Glomerular visceral epithelial cell (primary cell): ENCODE data around the gene ARHGAP24.

ENCODE experiments used
- DNase-seq: peaks from one replicate; pipeline ENCODE4 v3.0.0-alpha.2; 2016; ENCODE audit errors: extremely low spot score

The ARHGAP24 gene

DNA sequence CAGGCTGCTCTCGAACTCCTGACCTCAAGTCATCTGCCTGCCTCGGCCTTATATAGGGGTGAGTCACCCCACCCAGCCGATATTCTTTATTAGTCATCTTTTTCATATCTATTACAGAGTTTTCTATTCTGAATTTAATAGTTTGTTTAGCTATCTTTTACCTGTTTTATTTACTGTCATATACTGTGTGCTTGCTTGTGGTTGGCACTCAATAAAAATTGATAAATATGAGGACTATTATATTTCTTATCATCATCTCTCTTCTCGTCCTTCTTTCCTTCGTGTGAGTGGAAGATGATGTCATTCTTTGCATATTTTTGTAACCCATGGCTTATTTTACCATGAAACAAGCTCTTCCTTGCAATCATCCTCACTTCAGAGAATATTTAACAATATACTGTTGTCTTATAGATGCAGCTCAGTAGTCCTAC, 265.5 kb downstream of the ARHGAP24 start:
- no peak for DNase-seq

DNA sequence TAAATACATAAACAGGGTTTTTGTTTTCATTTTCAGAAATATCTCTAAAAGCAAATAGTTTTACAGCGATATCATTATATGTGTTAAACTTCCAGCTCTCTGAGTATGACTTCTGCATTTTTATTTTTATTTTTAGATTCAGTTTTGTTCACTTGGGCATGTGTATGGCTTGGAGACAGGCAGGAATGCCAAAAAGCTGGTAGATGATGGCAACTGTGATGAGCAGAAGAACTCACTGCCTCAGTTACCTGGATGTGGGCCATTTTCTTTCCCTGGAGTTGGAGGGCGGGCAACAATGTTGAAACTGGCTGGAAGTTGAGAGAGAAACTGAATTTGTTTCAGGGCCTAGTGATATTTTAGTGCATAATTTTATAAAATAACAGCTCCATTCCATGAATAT, 266.4 kb downstream of the ARHGAP24 start:
- no peak for DNase-seq

DNA sequence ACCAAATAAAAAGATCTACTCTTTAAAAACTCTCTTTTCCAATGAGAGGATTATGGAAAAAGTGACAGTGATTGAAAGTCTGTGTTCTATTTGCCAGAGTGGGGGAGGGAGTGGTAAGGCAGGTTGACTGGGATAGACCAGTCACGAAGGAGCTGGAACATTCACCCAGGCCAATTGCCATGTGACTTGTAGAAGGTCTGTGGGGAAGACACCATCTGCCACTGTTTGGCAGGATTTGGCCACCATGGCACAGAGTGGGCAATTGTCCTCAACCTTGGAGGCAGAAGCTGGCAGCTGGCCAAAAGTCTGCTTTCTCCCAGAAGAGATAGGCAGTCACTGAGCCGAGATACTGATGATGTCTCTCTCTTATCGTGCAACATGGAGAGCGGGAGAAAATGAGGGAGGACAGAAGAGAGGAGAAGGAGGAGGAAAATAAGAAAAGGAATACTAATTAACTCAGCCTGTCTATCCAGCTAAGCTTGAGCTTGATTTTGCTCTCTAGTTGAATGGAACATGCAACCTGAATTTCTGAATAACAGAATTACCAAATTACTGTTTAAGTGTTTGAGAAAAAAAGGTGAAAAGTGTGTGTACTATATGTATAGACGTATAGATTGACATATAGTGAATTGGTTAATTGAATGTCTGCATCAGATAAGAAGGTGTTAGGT, 267.1 kb downstream of the ARHGAP24 start:
- DNase-seq, result no peak

DNA sequence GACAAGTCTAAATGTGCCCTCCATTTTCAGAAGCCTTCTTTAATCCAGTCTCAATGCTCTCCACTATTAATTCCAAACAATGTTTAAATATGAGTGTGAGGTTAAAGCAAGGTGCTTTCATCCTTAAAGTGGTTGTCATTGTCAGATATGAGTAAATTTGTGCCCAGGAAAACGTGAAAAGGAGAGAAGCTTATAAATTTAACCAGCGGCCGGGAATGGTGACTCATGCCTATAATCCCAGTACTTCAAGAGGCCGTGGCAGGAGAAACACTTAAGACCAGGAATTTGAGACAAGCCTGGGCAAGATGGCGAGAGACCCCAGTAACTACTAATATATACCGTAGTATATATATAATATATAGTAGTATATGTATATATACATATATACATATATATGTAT, 270.0 kb downstream of the ARHGAP24 start:
- no peak for DNase-seq

DNA sequence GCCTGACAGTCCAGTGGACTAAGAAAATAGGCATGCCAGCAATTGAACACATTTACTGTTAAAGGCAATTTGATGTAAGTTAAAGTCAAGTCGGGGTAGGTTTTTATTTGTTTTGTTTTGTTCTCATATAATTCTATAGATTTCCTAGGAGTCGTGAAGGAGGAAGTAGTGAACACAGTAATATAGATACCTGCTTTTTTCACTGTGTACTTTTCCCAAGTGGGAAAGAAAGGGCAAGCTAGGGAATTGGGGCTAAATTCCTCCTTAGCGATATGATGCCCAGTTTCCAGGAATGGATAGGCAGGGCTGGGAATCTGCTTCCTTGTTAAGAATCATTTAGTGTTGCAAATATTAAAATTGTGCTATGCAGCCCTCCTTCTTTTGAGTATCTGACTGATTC, 271.0 kb downstream of the ARHGAP24 start:
- no peak for DNase-seq

DNA sequence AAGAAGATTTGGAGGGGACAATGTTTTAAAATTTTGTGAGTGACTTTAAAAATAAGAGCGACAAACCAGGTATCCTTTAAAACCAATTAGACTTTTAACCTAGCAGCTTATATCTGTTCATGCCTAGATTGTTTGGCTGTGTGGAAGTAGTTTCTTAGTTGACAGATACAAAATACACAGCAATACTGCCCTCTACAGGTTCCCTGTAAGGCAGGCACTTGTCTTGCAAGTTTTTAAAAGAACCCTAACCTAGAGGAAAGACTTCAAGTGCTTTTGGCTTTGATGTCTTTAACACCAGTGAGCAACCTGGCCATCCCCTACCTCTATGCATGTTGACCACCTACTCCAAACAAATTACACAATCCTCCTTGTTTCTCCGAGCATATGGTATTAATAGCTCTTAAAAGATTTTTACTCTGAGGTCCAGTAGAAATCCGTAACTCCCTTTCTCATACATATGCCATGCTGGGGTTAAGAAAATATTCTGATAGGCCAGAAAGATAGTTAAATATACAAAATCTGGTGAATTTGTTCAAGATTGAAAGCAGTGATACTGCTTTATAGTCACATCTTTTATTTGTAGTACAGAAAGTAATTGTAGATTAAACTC, 273.0 kb downstream of the ARHGAP24 start:
- DNase-seq, result peak; percentile 59

DNA sequence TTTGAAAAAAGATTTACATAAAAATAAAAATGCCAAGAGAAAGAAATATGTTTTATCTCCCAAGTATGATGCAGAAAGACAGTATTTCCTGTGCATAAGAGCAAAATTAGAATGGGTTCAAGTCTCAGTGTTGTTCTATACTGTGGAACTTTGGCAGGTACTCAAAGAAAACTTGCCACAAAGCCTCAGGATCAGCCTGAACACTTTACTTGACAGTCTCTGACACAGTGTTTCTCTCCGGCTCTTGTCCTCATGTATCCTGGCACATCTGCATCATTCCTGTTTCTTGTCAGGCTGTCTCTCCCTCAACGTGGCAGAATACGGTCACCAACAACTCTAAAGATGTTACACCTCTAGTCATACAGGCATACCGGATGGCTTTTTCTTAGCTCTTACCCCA, 273.7 kb downstream of the ARHGAP24 start:
- no peak for DNase-seq

DNA sequence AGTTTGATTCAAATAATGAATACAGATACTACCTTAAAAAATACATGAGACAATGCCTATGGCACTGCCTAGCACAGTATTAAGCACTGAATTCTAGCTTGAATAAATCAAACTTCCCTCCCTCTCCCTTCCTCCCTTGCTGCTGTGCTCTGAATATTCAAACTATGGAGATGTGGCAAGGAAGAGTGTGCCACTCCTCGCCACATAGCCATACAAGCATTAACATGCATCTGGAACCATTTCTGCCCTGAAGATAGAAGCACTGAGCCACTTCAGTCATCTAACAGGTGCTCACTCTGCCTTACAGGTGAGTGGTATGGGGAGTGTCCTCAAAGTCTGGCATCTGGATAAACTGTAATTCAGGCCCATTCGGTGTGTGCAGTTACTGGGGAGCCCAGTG, 276.9 kb downstream of the ARHGAP24 start:
- no peak for DNase-seq

DNA sequence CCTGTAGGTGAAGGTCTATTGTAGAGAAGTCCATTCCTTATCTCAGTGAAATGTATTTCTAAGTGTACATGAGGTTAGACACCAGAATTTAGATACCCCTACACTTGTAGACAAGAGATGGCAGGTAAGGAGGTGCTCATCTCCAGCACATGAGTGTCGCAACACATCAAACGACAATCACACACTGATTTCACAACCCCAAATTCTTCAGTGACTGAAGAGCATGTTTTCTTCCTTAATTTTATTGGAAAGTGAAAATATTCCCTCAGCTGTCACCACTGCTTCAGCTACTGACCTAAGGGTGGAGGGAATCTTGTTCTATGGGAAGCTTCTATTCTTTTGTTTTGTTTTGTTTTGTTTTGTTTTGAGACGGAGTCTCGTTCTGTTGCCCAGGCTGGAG, 280.3 kb downstream of the ARHGAP24 start:
- no peak for DNase-seq

DNA sequence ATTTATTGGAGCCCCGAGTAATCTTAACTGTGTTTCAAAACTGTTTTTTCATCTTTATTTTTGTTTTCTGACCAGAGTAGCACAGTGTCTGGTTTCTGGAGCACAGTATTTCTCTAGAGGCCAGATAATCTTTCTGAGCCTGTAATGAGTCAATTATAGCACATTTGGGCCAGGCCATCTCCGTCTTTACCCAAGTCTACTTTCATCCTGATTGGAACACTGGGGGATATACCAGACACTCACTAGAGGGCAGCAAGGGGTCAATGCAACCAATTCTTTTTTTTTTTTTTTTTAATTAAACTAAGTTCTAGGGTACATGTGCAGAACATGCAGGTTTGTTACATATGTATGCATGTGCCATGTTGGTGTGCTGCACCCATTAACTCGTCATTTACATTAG, 282.0 kb downstream of the ARHGAP24 start:
- DNase-seq, result peak; percentile 42

DNA sequence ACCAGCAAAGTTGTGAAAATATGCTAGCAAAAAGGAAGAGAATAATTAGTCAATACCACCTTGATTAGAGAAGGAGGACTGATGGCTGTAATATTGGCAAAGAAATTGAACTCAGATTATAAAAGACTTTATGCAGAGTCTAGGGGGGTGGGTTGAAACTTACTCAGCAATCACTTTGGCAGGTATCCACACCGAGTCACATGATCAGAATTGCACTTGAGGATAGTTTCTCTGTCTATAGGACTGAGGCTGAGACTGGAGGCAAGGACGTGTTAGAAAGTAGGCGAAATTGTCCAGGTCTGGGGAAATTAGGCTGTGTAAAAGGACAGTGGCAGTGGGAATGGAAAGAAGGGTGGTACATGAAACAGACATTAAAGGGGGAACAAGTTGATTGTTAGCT, 284.4 kb downstream of the ARHGAP24 start:
- no peak for DNase-seq

DNA sequence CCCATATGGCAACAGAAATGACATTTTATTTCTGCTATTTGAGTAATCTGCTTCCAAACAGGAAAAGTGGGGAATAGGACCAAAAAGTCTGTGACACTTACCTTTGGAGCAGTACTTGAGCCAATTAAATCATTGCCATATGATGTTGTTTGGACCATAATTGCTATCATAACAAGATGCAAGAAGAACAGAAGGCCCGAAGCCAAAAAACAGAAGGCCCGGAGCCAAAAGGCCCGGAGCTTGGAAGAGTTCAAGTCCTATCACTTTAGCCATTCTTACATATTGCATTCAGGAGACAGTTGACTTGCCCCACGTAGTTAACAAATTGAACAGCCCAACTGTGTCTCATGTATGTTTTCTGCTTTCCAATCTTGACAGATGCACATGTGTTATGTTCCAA, 285.6 kb downstream of the ARHGAP24 start:
- DNase-seq, result no peak

DNA sequence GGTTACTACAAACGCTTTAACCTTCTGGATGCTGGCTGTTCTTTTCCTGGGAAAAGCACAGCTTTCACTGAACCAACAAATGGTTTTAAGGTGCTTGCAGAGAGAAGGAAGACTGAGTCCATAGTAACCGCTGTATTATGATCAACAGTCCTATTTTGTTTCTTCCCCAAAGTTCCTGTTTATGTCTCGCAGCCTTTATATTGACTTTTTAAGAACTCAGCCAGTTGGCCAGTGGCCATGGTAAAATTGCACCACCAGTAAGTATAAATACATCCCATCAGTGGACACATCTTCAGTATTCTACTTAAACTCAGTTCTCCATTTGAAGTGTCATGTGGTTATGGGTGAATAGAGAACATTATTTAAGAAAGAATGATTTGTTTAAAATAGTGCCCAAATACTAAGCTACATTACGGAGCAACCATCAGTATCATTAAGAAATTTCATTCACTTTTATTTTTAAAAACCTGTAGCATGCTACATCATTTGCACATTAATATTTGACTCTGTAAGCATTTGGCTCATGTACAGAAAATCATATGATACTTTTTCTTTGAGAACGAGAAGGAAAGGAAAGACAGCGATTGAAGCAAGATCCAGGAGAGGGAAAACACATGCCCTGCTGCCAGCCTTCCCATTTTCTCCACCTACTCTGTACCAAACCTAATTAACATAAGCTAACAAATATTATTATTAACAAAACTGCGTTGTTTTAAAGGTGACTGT, 287.0 kb downstream of the ARHGAP24 start:
- DNase-seq, result no peak

DNA sequence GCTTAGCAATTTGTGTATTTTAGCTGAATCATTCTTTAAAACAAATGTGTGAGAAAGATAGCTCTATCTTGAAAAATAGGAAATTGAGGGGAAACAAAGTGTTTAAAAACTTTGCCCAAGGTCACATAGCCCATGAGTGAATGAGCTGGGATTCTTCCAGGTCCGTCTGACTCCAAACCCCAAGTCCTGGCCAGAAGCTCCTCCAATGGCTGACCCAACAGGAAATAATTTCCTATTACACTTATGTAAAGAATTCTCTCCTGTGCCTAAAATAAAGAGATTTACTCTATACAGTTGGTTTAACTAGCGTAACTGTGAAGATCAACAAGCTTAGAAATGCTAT, 287.6 kb downstream of the ARHGAP24 start:
- peak; percentile 29 for DNase-seq

DNA sequence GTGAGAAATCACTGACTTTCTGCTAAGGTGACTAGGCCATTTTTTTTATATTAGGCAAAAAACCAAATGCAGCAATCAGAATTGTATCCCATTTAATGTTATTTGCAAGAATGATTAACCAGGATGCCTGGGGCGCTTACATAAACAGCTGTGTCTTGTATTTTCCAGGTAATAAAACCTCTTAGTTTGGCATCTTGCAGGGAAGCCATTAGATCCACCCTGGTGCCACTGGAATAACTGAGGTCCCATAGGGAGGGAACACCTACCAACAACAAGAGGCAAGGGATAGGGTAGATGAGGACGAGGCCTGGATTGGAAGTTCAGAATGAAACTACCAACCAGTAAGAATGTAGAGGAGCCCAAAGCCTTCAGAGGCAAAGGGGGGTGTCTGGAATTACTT, 288.3 kb downstream of the ARHGAP24 start:
- DNase-seq, result no peak

DNA sequence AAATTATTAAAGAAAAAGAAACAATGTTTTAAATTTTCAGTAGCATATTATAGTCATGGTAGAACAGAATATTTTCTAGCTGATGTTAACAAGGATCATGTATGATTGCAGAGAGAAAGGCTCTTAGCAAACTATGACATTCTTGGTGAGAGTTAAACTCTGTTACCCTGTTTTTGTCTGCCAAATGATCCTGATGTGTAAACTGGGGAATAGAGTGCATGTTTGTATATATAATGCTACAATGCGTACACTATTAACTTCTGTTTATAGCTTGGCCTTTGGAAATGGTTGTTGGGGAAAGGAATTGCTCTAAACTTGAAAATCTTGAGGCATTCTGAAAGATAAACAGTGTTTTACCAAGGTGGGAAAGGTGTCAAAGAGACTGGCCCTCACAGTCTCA, 292.7 kb downstream of the ARHGAP24 start:
- no peak for DNase-seq

DNA sequence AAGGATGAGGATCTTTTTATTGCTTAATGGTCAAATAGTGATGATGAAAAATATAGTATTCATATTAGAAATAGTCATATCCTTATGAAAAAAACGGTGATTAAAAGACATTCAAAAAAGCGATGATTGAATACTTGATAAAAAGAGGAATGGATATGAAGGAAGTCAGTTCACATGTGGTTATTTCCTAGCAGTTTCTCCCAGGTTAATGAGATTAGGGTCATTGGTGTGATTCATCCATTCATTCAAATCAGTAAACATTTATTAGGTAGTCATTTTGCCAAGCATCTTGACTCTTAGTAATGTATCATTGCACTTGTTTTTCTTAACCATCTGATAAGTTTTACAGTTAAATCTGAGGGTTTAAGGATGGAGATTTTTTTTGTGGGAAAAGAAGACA, 294.1 kb downstream of the ARHGAP24 start:
- DNase-seq, result no peak

DNA sequence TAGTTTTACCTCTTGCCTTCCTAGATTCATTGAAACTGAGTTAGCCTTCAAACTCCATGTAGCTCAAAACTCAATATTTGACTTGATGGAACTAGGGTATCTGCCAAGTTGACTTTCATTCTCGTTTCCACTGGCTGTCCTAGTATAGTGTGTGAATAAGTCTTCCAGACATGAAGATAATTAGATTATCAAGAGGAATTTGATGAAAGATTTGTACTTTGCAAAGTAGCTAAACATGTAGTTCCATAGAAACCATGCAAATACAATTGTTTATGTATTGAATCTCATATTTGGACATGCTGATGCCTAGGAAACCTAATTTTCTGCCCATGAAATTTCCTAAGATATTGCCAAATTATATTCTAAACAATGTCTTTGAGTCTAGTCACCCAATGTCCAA, 297.5 kb downstream of the ARHGAP24 start:
- DNase-seq, result no peak

DNA sequence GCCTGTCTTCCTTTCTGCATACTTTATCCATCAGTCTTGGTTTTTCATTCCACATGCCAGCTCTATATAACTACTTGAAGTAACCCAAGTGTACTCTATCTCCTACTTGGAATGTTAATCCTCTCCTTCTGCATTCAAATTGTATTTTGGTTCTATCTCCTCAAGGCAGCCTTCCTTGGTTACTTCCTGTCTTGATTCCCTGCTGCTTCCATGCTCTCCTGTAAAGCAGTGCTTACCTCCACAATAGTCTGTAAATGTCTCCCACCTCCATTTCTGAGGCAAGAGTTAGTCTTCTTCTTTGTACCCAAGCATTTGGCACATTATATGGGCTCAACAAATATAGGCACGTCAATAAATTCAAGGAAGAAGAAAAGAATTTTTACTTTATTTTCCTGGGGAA, 298.4 kb downstream of the ARHGAP24 start:
- DNase-seq, result no peak

DNA sequence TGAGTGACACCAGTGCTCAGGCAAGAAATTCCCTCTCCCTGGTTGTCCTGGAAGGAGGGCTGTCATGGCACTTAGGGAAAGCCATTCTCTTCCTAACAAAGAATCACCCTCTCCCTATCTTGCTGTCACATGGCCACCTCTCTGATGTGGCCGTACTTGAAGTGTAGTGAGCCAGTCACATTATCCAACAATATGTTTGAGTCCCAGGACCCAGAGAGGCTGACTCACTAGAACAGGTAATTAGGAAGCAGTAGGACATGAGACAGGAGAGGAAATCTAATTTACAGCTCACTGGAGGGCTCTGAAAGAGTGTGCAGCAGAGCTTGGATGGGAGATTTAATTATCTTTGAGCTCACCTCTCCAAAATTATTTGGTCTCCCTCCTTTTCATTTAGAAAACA, 299.1 kb downstream of the ARHGAP24 start:
- DNase-seq, result no peak

DNA sequence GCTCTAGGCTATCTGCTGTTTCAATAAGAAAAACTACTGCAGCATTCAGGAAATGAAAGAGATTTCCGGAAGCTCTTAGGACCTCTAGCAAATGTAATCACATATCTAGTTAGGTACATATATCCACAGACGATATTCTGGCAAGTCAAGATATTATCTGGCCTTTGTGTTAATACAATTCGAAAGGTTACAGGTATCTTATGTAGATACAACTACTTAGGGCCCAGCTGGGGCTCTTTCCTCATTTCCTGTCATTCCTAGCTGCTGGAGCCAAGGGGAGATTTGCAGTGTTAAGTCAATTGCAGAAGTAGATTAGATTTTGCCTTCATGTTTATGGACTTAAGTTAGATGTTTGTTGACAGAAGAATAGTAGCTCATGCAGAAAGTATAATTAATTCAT, 299.5 kb downstream of the ARHGAP24 start:
- DNase-seq, result no peak

DNA sequence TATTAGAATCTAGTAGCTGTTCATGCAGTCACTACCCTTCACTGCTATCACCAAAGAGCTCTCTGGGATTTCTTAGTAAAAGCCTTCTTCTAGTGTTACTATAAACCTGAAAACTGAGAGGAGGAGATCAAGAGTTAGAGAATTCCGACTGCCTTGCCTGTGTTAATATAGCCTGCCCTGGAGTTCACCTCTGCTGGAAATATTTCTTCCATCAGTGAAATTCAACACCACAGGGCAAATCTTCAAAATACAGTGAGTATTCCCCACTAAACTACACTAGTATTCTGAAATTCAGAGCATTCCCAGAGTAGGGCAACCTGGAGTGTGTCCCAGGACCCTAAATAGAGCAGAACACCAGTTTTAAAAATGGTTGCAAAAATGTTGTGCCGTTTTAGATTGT, 301.1 kb downstream of the ARHGAP24 start:
- no peak for DNase-seq

DNA sequence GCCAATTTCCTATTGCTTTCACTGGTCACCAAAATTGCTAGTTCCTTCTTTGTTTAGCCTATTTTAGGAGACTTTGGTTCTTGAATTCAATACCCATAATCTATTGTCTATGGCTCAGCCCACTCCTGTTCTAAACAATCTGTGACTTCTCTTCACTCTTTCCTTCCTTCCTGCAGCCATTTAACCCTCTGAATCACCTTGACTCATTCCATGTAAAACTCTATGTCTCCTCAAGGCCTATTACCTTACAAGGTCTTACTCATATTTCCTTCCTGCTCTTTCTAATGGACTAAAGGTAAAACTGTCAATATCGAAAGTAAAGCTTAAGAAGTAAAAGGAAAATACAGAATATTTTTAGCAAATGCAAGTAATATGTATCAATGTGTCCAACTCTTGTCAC, 301.6 kb downstream of the ARHGAP24 start:
- DNase-seq, result peak; percentile 38
